Heart right ventricle (tissue), 16 donors: ENCODE data around the gene LSM10. TPM values are rescaled to one million over a fixed set of nuclear protein-coding genes. Genes with fewer than 3 reads are reported as not detected.

Experiments
- ATAC-seq, 8 donors: fragments of 200-7000 bp; cut with Tn5 transposase; one replicate each; pipeline ENCODE4 v1.9.1; 2020; ENCODE audit warnings: mild to moderate bottlenecking in 8 of 8, moderate library complexity in 8 of 8, moderate number of reproducible peaks in 1 of 8
- DNase-seq, 2 donors: peaks; one replicate each; pipeline ENCODE4 v3.0.0-alpha.2; 2020
- H3K27ac ChIP-seq, 10 donors: fragments of 200-600 bp; sonication (generic) in 2 of 10; one replicate each; pipeline versions ENCODE4 v1.5.0 to v1.8.0; 2020 to 2022; ENCODE audit warnings: mild to moderate bottlenecking in 3 of 10
- H3K27me3 ChIP-seq, 7 donors: fragments of 200-600 bp; one replicate each; pipeline ENCODE4 v1.8.0; 2021 to 2022; ENCODE audit warnings: mild to moderate bottlenecking in 2 of 7
- H3K36me3 ChIP-seq, 9 donors: fragments of 200-600 bp; sonication (generic) in 1 of 9; one replicate each; pipeline versions ENCODE4 v1.5.0 to v1.8.0; 2020 to 2022; ENCODE audit warnings: mild to moderate bottlenecking in 2 of 9
- H3K4me1 ChIP-seq, 9 donors: fragments of 200-600 bp; sonication (generic) in 1 of 9; one replicate each; pipeline versions ENCODE4 v1.5.0 to v1.8.0; 2020 to 2022; ENCODE audit warnings: mild to moderate bottlenecking in 4 of 9
- H3K4me3 ChIP-seq, 10 donors: fragments of 200-600 bp; sonication (generic) in 2 of 10; one replicate each; pipeline versions ENCODE4 v1.5.0 to v1.8.0; 2020 to 2022; ENCODE audit warnings: mild to moderate bottlenecking in 7 of 10, moderate library complexity in 2 of 10
- H3K9me3 ChIP-seq, 11 donors: fragments of 200-600 bp in 10 of 11; sonication (generic) in 2 of 11; one replicate each; pipeline versions ENCODE4 v1.5.0 to v1.8.0; 2013 to 2022; ENCODE audit warnings: mild to moderate bottlenecking in 2 of 11, control low read depth in 1 of 11, moderate library complexity in 1 of 11
- CTCF ChIP-seq, 9 donors: fragments of 200-600 bp; sonication (generic) in 2 of 9; IDR thresholded peaks; one replicate each; pipeline versions ENCODE4 v1.5.0 to v1.8.0; 2021 to 2022; ENCODE audit warnings: antibody characterized with exemption in 9 of 9, mild to moderate bottlenecking in 5 of 9, moderate library complexity in 1 of 9
- WGBS, 2 donors: extraction: QIAGEN DNeasy Blood & Tissue Kit; methylation state at CpG; one replicate each; pipeline ENCODE4 v1.1.7; 2013; ENCODE audit warnings: inconsistent platforms in 1 of 2; 5-methylcytosine and 5-hydroxymethylcytosine counted together
- intact Hi-C, 10 donors: fragments of 100-400 bp; cut with DNase I; formaldehyde crosslinking; loops; one replicate each; pipeline versions ENCODE4 v1.11.1 to v1.14.2; 2022
- polyA plus RNA-seq, 2 donors: library from polyadenylated mRNA; stranded (reverse); fragments of 200-250 nt; gene quantifications; one replicate each; pipeline ENCODE4 v1.2.3, GENCODE V29; 2013
- total RNA-seq, 10 donors: library from RNA; stranded (reverse); fragmentation: NEBNext Ultra II Directional in 3 of 10; extraction: Animal tissue kit (Norgen Biotek cat#: 25700) in 3 of 10; gene quantifications; one replicate each; pipeline versions ENCODE4 v1.2.1 to v1.2.4, GENCODE V29; 2021 to 2023
- donor health status: Arrhythmogenic right ventricular cardiomyopathy.
- donor health status: ischemic (EF 13 %, LVEDD 7.1; RV severe dilation, severe dysfunction).
- donor health status: healthy with polysubstance abuse.
- donor health status: DM: no; HTN: yes; CAD: no.
- donor health status: DM: no; HTN: no; CAD: no.
- donor health status: ischemic (EF 25% LVEDD 6.9; RV normal size, moderate dysfunction).
- donor health status: ischemic (EF 25% LVEDD 5.7; RV mildly dilated, moderate dysfunction).
- donor health status: healthy.
- donor health status: DM: yes; HTN: yes; CAD: no.
- donor health status: Ischemic cardiomyopathy.
- donor health status: ischemic (EF 35%, LVEDD 5.7; RV mildly dilated, moderate dysfunction).
- donor health status: nonischemic (EF 11% LVEDD 7.7; RV severe dilation, severe dysfunction).
- donor health status: DM: yes; HTN: yes; CAD: no.
- donor health status: PGD.
- donor health status: ischemic (EF 29% LVEDD 5.4; RV normal size, mild dysfunction).
- donor health status: nonischemic (EF 23%, LVEDD 6.1; RV moderate dilation, normal function).

LSM10 gene
- total and polyA plus RNA-seq, 12 donors = 35.2 to 82.6 (median 46.2) TPM

DNA sequence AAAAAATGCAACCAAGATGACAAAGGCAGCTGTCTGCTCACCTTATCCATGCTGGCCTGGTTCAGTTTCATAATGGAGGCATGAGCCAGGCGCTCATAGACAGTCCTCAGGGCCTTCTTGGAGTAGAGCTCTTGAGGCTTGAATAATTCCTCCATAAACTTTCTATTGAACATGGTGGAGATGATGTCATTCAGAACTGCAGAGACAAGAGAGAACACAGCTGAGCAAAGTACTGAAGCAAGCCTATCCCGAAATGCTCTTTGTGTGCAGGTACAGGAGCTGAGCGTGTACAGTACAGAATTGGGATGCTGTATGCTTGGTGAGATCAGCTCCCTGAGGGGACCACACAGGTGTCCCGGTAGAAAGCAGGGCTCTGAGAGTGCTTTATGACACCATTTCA lies 41.0 kb upstream of the LSM10 start:
- ATAC-seq = no peak
- no peaks in the 10 kb centered on the region for H3K4me1 ChIP-seq
- H3K36me3 ChIP-seq = peaks cover 0 to 44% (median 9%) of the 10 kb centered on the region in 9 donors
- no peak for TF ChIP-seq CTCF (IDR thresholded peaks at IDR 0.05)
- H3K27ac ChIP-seq = no peak overlapping the region
- H3K9me3 ChIP-seq = no peaks in the 10 kb centered on the region
- H3K4me3 ChIP-seq = no peak overlapping the region
- DNase-seq = no peak
- intact Hi-C loops = no loop called here
- 91 to 92% methylated on average over 4 of the region's 4 CpGs for WGBS, 2 donors
- no peaks in the 10 kb centered on the region for H3K27me3 ChIP-seq

GRCh38 chr1:36436821-36437220 lies 39.1 kb upstream of the LSM10 start:
- no peaks in the 10 kb centered on the region for H3K9me3 ChIP-seq
- ATAC-seq (no peak), DNase-seq (no peak)
- 85 to 90% methylated on average over 1 of the region's 1 CpG for WGBS, 2 donors
- no peak for TF ChIP-seq CTCF (IDR thresholded peaks at IDR 0.05)
- H3K4me3 ChIP-seq = no peak overlapping the region
- H3K4me1 ChIP-seq = peaks cover 0 to 4% (median 0%) of the 10 kb centered on the region in 9 donors
- H3K36me3 ChIP-seq = peaks cover 0 to 44% (median 9%) of the 10 kb centered on the region in 9 donors
- no peak overlapping the region for H3K27ac ChIP-seq
- H3K27me3 ChIP-seq = no peaks in the 10 kb centered on the region
- intact Hi-C loops = no loop called here

- 39 to 52% methylated on average over 1 of the region's 1 CpG for WGBS, 2 donors
- no peaks in the 10 kb centered on the region for H3K9me3 ChIP-seq
- peaks cover 0 to 47% (median 22%) of the 10 kb centered on the region in 9 donors for H3K36me3 ChIP-seq
- peaks cover 0 to 4% (median 0%) of the 10 kb centered on the region in 9 donors for H3K4me1 ChIP-seq
- H3K4me3 ChIP-seq = no peak overlapping the region
- H3K27me3 ChIP-seq = no peaks in the 10 kb centered on the region
- no peak for DNase-seq
- ATAC-seq = no peak
- peak overlapping the region in 1 of 10 donors; percentile 17 for H3K27ac ChIP-seq
- intact Hi-C loops = no loop called here
- TF ChIP-seq CTCF (IDR thresholded peaks at IDR 0.05) = no peak
These were observed 35.4 kb upstream of the LSM10 start for GRCh38 chr1:36433102-36433501.

DNA sequence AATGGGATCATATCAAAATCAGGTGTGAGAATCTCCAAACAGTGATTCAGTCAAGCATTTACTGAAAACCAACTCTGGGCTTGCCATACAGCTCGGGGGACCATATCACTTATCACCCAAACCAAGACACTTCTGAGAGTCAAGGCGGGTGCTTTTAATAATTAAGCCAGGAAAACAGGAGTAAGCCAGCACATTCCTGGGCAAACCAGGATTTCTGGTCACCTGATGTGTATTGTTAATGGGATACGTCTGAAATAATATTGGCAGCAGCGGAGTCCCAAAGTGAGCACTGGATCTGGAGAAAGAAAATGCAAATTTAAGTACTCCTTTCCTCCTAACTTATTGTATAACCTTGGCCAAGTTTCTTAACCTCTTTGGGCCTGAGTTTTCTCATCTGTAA lies 34.9 kb upstream of the LSM10 start:
- no peak for ATAC-seq

More for the DNA sequence above, 34.9 kb upstream of the LSM10 start:
- Histone ChIP-seq H3K27ac (peak overlapping the region in 2 of 10 donors; percentile 4 to 17), H3K9me3 (no peaks in the 10 kb centered on the region), H3K36me3 (peaks cover 0 to 46% (median 22%) of the 10 kb centered on the region in 9 donors), H3K4me3 (no peak overlapping the region), H3K4me1 (peaks cover 0 to 4% (median 0%) of the 10 kb centered on the region in 9 donors), H3K27me3 (no peaks in the 10 kb centered on the region)
- no peak for TF ChIP-seq CTCF (IDR thresholded peaks at IDR 0.05)
- DNase-seq = no peak
- intact Hi-C loops = no loop called here
- WGBS, 2 donors = 57 to 63% methylated on average over 4 of the region's 4 CpGs
